ENCODE results near the gene EVI5L.

EVI5L gene

DNA sequence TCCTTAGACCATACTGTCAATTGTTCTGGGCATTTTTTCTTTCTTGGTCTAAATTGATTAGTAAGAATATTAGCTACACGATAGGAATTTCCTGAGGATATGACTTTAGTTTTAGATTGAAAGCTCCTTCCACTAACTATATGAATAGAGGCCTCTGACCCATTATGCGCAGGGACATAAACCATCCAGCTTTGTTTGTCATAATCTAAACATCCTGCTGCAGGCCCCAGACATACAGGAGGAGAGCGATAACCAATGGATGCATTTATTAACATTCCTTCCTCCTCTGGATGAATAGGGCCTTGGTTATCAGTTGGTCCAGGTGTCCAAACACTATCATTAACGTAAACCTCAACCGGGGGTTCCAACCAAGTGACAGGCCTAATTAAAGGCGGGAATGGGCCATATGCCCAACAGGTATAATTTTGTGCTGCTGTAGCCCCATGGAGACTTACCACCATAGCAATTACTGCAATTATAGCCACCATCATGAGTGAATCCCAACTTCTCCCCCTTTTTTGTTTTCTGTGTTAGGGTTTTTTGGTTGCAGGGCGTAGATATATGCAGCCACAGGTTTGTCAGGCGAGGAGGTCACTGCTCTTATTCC is 34.4 kb upstream of the EVI5L start:
- DNase-seq (ENCODE audit: low read depth), result no peak
- H3K4me3 ChIP-seq (ENCODE audit: low read depth, low read length), result no peak overlapping the region
- TF ChIP-seq, protein P1, sequence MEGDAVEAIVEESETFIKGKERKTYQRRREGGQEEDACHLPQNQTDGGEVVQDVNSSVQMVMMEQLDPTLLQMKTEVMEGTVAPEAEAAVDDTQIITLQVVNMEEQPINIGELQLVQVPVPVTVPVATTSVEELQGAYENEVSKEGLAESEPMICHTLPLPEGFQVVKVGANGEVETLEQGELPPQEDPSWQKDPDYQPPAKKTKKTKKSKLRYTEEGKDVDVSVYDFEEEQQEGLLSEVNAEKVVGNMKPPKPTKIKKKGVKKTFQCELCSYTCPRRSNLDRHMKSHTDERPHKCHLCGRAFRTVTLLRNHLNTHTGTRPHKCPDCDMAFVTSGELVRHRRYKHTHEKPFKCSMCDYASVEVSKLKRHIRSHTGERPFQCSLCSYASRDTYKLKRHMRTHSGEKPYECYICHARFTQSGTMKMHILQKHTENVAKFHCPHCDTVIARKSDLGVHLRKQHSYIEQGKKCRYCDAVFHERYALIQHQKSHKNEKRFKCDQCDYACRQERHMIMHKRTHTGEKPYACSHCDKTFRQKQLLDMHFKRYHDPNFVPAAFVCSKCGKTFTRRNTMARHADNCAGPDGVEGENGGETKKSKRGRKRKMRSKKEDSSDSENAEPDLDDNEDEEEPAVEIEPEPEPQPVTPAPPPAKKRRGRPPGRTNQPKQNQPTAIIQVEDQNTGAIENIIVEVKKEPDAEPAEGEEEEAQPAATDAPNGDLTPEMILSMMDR (conservative IDR thresholded peaks at IDR 0.05; ENCODE audit: low read depth, low read length), result no peak

DNA sequence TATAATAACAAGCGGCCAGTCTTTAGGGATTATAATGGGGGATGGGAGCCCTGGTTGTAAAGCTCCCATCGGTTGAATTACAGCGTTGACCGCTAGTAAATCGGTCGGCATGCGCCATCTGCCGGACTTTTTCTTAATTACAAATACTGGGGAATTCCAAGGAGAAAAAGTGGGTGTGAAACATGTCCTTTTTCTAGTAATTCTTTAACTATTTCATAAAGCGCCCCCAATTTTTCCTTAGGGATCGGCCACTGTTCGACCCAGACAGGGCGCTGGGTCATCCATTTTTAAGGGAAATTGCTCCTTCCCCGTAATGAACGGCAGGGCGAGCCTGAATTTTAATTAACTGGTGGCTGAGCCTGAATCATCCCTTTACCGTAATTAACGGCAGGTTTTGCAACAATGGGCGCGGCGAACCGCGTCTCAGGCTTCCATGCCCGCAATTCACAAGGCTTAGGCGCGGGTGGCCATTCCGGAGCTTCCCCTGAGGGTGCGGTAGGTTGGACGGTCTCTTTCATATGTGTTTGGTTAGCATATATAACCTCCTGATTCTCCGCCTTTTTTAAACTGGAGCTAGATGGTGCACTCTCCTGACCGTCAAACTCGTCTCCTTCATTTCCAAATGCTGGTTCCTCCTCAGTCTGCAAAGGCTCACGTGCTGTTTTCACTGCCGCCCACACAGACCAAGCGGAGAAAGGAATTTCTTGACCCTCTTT is 30.2 kb upstream of the EVI5L start:
- TF ChIP-seq, protein P1 (conservative IDR thresholded peaks at IDR 0.05; ENCODE audit: low read depth, low read length), result peak; percentile 74
- peak; percentile 85 for DNase-seq (ENCODE audit: low read depth)
- peak overlapping the region; percentile 22 for H3K4me3 ChIP-seq (ENCODE audit: low read depth, low read length)

DNA sequence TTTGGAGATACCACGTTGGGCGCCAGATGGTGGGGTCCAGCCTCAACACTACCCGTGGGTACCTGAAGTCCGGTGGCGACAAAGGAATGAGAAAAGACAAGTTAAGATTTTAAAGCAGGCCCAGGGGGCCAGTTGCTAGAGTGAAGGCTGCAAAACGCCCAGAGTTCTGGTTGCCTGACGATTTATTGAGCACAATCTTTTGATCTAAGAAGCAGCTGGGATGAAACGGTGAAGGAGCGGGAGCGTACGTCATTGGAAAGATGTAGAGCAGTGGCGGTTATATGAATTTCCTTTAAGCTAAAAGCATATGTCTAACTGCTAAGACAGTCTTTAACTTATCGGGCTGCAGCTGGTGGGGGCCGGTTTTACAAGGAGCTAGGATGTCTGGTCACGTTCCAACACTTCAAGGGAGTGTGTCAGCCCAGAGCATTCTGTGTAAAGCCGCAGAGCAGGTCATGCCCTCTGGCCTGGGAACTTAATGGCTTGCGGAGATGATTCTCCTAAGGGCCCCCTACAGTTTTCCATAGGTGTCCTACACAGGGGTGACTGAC is 28.9 kb upstream of the EVI5L start:
- H3K4me3 ChIP-seq (ENCODE audit: low read depth, low read length), result no peak overlapping the region
- TF ChIP-seq, protein P1 (conservative IDR thresholded peaks at IDR 0.05; ENCODE audit: low read depth, low read length), result no peak
- DNase-seq (ENCODE audit: low read depth), result no peak

DNA sequence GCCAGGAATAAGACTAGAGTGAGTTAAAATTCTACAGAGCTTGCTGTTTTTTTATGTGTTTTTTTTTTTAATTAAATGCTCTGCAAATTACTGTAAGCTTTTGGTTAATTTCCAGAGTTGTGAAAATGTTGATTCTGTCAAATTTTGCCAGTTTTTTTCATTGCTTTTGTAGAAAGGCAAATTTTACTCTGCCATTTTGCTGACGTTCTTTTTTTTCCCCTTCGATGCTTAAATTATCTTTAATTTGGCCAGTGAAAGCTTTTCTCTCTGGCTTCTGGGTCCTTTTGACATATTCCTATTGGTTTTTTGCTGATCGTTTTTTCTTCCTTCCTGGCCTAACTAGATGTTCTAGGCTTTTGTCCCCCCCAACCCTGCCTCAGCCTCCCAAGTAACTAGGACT is 23.8 kb upstream of the EVI5L start:
- H3K4me3 ChIP-seq (ENCODE audit: low read depth, low read length), result no peak overlapping the region
- no peak for DNase-seq (ENCODE audit: low read depth)
- TF ChIP-seq, protein P1 (conservative IDR thresholded peaks at IDR 0.05; ENCODE audit: low read depth, low read length), result no peak

DNA sequence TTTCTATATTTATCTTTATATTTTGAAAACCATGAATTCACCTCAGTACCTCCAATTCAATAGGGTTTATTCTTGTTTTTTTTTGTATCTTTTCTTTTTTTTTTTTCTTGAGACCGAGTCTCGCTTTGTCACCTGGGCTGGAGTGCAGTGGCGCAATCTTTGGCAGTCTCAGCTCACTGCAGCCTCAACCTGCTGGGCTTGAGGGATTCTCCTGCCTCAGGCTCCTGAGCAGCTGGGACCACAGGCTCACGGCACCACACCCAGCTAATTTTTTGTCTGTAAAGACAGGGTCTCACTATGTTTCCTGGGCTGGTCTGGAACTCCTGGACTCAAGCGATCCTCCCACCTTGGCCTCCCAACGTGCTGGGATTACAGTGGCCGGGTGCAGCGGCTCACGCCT is 23.1 kb upstream of the EVI5L start:
- TF ChIP-seq, protein P1 (conservative IDR thresholded peaks at IDR 0.05; ENCODE audit: low read depth, low read length), result no peak
- no peak for DNase-seq (ENCODE audit: low read depth)
- no peak overlapping the region for H3K4me3 ChIP-seq (ENCODE audit: low read depth, low read length)

DNA sequence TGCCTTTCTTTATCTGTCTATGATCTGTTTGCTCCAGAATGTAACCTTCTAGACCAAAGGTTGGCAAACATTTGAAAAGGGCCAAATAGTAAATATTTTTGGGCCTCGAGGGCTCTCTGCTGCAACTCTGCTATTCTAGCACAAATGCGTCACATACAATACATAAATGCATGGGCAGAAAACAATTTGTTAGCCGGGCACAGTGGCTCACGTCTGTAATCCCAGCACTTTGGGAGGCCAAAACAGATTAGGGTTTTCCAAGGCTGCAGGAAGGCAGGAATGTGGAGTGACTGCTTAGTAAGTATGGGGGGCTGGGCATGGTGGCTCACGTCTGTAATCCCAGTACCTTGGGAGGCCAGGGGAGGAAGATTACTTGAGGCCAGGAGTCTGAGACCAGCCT is 21.9 kb upstream of the EVI5L start:
- H3K4me3 ChIP-seq (ENCODE audit: low read depth, low read length), result no peak overlapping the region
- no peak for DNase-seq (ENCODE audit: low read depth)
- TF ChIP-seq, protein P1 (conservative IDR thresholded peaks at IDR 0.05; ENCODE audit: low read depth, low read length), result no peak
